Trophoblast cell (in vitro differentiated cells and primary cell): Measurements from ENCODE around the gene CATSPERE.
A peak's percentile ranks its signal among the peaks of the same experiment; 100 is the strongest.
"Not testable (repeated sequence)": the region's sequence is repeated elsewhere in the genome, so short reads cannot be mapped to it uniquely, and the experiment has no call there.

Experiments
- DNase-seq, 2 donors: peaks; one replicate each; pipeline ENCODE4 v3.0.0-alpha.2; 2016
- H2AFZ ChIP-seq: 2 replicates; pipeline ENCODE4 v1.6.1; 2013; ENCODE audit warnings: low read length, moderate library complexity, mild to moderate bottlenecking; ENCODE audit not compliant: insufficient read depth, poor library complexity
- H2AK5ac ChIP-seq: 2 replicates; pipeline ENCODE4 v1.6.1; 2013; ENCODE audit warnings: mild to moderate bottlenecking, low read length
- H2BK120ac ChIP-seq: 2 replicates; pipeline ENCODE4 v1.6.1; 2013; ENCODE audit warnings: low read length, mild to moderate bottlenecking, moderate library complexity; ENCODE audit not compliant: insufficient read depth, poor library complexity
- H2BK12ac ChIP-seq: 2 replicates; pipeline ENCODE4 v1.6.1; 2013; ENCODE audit warnings: mild to moderate bottlenecking, low read length, moderate library complexity
- H2BK5ac ChIP-seq: 2 replicates; pipeline ENCODE4 v1.6.1; 2013; ENCODE audit warnings: low read length, low read depth, moderate library complexity, mild to moderate bottlenecking; ENCODE audit not compliant: poor library complexity
- H3K14ac ChIP-seq: 2 replicates; pipeline ENCODE4 v1.6.1; 2013; ENCODE audit warnings: mild to moderate bottlenecking, low read length
- H3K18ac ChIP-seq: 2 replicates; pipeline ENCODE4 v1.6.1; 2013; ENCODE audit warnings: mild to moderate bottlenecking, low read length
- H3K23ac ChIP-seq: 2 replicates; pipeline ENCODE4 v1.6.1; 2013; ENCODE audit warnings: low read length
- H3K27ac ChIP-seq: 2 replicates; pipeline ENCODE4 v1.5.1; 2013; ENCODE audit warnings: low read depth, mild to moderate bottlenecking, inconsistent platforms, low read length, moderate library complexity
- H3K27me3 ChIP-seq: 2 replicates; pipeline ENCODE4 v1.6.1; 2013; ENCODE audit warnings: inconsistent platforms, mild to moderate bottlenecking, low read length, moderate library complexity; ENCODE audit not compliant: insufficient read depth
- H3K36me3 ChIP-seq, 2 experiments: 1 replicate in 1 of 2; 2 replicates in 1 of 2; pipeline ENCODE4 v1.6.1; 2013; ENCODE audit warnings: low read length in 2 of 2, mild to moderate bottlenecking in 2 of 2, moderate library complexity in 1 of 2; ENCODE audit not compliant: insufficient read depth in 2 of 2, control insufficient read depth in 1 of 2
- H3K4ac ChIP-seq: 2 replicates; pipeline ENCODE4 v1.6.1; 2013; ENCODE audit warnings: low read depth, mild to moderate bottlenecking, low read length, moderate library complexity
- H3K4me1 ChIP-seq, 2 experiments: 1 replicate in 1 of 2; 2 replicates in 1 of 2; pipeline ENCODE4 v1.6.1; 2013; ENCODE audit warnings: low read length in 2 of 2, mild to moderate bottlenecking in 2 of 2, moderate library complexity in 1 of 2; ENCODE audit not compliant: insufficient read depth in 2 of 2, control insufficient read depth in 1 of 2
- H3K4me2 ChIP-seq: 2 replicates; pipeline ENCODE4 v1.6.1; 2013; ENCODE audit warnings: inconsistent platforms, mild to moderate bottlenecking, low read length, moderate library complexity
- H3K4me3 ChIP-seq: 2 replicates; pipeline ENCODE4 v1.5.1; 2013; ENCODE audit warnings: mild to moderate bottlenecking, low read depth, low read length, inconsistent platforms
- H3K79me1 ChIP-seq: one replicate; pipeline ENCODE4 v1.6.1; 2013; ENCODE audit warnings: low read length
- H3K79me2 ChIP-seq: 2 replicates; pipeline ENCODE4 v1.6.1; 2013; ENCODE audit warnings: low read length, mild to moderate bottlenecking; ENCODE audit not compliant: control insufficient read depth, insufficient read depth, poor library complexity
- H3K9ac ChIP-seq: 2 replicates; pipeline ENCODE4 v1.6.1; 2013; ENCODE audit warnings: mild to moderate bottlenecking, low read length
- H3K9me3 ChIP-seq: 2 replicates; pipeline ENCODE4 v1.6.1; 2013; ENCODE audit warnings: low read depth, mild to moderate bottlenecking, control low read depth, inconsistent platforms, low read length; ENCODE audit not compliant: insufficient read depth
- H4K12ac ChIP-seq: 2 replicates; pipeline ENCODE4 v1.6.1; 2013; ENCODE audit warnings: low read depth, mild to moderate bottlenecking, low read length, moderate library complexity
- H4K8ac ChIP-seq: 2 replicates; pipeline ENCODE4 v1.6.1; 2013; ENCODE audit warnings: low read depth, mild to moderate bottlenecking, low read length, moderate library complexity
- H4K91ac ChIP-seq: one replicate; pipeline ENCODE4 v1.6.1; 2013; ENCODE audit warnings: low read depth, mild to moderate bottlenecking, low read length, moderate library complexity
- WGBS: extraction: QIAGEN DNeasy Blood & Tissue Kit; methylation state at CpG from one replicate; pipeline ENCODE4 v1.1.7; 2013; ENCODE audit warnings: missing lambda C conversion rate; ENCODE audit not compliant: insufficient read length, insufficient coverage; ENCODE audit errors: extremely low coverage; 5-methylcytosine and 5-hydroxymethylcytosine counted together

The CATSPERE gene

DNA sequence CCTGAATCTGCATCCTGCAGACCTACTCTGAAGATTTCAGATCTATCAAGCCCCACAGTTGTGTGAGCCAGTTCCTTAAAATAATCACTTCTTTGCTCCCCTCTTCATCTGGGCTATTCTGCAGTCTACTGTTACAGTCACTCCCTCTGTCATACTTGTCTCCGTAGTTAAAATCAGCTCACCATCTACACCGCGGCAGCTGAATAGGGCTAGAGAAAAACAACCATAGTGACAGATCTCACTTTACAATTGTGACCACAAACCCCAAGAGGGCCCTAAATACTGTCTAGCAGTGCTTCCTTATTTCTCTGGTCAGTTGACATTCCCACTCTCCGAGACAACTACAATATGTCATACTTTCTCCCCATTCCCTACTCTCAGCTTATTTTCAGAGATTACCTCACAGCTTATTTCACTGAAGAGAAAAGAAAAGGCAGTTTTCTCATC, 204.7 kb downstream of the CATSPERE start:
- H4K12ac ChIP-seq, result no peak overlapping the region
- no peak overlapping the region for H3K23ac ChIP-seq
- no peak overlapping the region for H3K4ac ChIP-seq
- no peak overlapping the region for H2BK5ac ChIP-seq
- no peaks in the 10 kb centered on the region for H3K79me1 ChIP-seq
- no CpG with 5 or more reads among the region's 4 CpGs for WGBS
- no peak overlapping the region for H3K18ac ChIP-seq
- no peak overlapping the region for H4K91ac ChIP-seq
- H3K27ac ChIP-seq, result no peak overlapping the region
- H3K27me3 ChIP-seq, result no peaks in the 10 kb centered on the region
- no peaks in the 10 kb centered on the region for H3K79me2 ChIP-seq
- H2AK5ac ChIP-seq, result no peak overlapping the region
- no peak overlapping the region for H3K9ac ChIP-seq
- H3K36me3 ChIP-seq, result no peaks in the 10 kb centered on the region
- no peak overlapping the region for H4K8ac ChIP-seq
- H2BK120ac ChIP-seq, result no peak overlapping the region
- no peak overlapping the region for H2BK12ac ChIP-seq
- H3K4me3 ChIP-seq, result no peak overlapping the region
- peak in 1 of 2 donors; percentile 12 for DNase-seq
- H3K4me1 ChIP-seq, result peaks cover 3% of the 10 kb centered on the region in 2 experiments
- no peaks in the 10 kb centered on the region for H3K9me3 ChIP-seq
- no peak overlapping the region for H3K14ac ChIP-seq
- H3K4me2 ChIP-seq, result no peak overlapping the region
- H2AFZ ChIP-seq, result no peak overlapping the region

- not testable (repeated sequence) for H3K27ac ChIP-seq, H3K9ac ChIP-seq, H2BK12ac ChIP-seq, H4K8ac ChIP-seq, H3K4me3 ChIP-seq, H4K12ac ChIP-seq, H3K18ac ChIP-seq, H3K79me2 ChIP-seq, H3K27me3 ChIP-seq, H3K14ac ChIP-seq, H3K36me3 ChIP-seq, H3K4me2 ChIP-seq, H3K4me1 ChIP-seq, H2BK5ac ChIP-seq, H2AFZ ChIP-seq, H3K23ac ChIP-seq, H2AK5ac ChIP-seq, H3K4ac ChIP-seq, H2BK120ac ChIP-seq, H4K91ac ChIP-seq, H3K79me1 ChIP-seq, H3K9me3 ChIP-seq
- DNase-seq, result peak in 1 of 2 donors; percentile 17
- no CpG with 5 or more reads among the region's 6 CpGs for WGBS
Measured at GRCh38 chr1:244666672-244667418, 205.8 kb downstream of the CATSPERE start.

DNA sequence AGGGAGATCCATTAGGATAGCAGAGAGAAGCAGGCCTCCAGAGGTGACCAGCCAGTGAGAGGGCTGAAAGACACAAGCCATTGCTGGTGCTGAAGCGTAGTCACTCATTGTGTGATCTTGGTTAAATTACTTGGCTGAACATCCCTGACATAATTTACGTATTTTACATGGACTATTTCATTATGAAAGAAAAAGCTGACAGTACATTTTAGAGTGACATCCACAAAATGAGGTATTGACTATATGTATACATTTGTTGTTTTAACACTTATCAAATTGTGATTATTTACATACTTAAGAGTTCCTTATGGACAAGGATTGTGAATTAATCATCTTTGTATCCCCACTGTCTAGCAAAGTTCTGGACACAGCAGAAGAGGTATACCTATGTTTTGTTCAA, 206.7 kb downstream of the CATSPERE start:
- Histone ChIP-seq H3K4me1 (peaks cover 3% of the 10 kb centered on the region in 2 experiments), H4K12ac (no peak overlapping the region), H3K18ac (no peak overlapping the region), H3K9ac (no peak overlapping the region), H3K36me3 (peaks cover 0 to 3% of the 10 kb centered on the region in 2 experiments), H3K23ac (no peak overlapping the region), H3K14ac (no peak overlapping the region), H3K79me1 (no peaks in the 10 kb centered on the region), H3K79me2 (no peaks in the 10 kb centered on the region), H3K4me3 (no peak overlapping the region), H2BK120ac (no peak overlapping the region), H3K9me3 (no peaks in the 10 kb centered on the region), H2BK12ac (no peak overlapping the region), H4K91ac (no peak overlapping the region), H2BK5ac (no peak overlapping the region), H2AK5ac (no peak overlapping the region), H3K27me3 (no peaks in the 10 kb centered on the region), H3K4me2 (no peak overlapping the region), H4K8ac (no peak overlapping the region), H3K27ac (no peak overlapping the region), H2AFZ (no peak overlapping the region), H3K4ac (no peak overlapping the region)
- DNase-seq, result no peak
- no CpG with 5 or more reads among the region's 2 CpGs for WGBS

DNA sequence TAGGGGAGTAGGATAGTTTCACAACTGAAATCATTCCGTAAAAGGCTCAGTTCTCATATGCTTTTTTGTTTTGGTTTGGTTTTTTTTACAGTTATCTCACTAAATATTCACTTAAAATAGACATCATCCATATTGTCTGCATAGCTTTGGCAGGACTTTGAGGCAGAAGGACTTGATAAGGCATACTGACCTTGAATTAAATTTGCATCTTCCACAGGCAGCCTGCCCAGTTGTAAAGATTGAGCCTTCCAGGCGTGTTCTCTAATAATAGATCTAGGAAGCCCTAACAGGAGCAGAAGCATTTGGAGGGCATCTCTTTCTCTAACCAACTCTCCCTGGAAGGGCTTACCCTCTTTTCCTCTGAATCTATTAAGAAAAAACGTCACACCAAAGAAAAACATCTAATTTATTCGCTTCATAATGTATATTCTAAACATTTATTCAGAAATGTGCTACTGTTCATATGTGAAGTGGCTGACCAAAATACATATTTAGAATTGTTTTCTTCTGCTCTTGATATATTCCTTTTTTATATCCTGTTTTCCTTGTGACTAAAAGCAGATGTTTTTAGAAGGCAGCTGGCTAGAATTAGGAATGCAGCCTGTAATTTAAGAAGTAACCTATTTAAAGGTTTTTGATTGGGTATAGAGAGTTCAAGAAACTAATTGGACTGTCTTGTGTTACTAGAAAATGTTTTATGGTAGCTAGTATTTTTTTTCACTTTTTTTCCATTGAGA, 212.0 kb downstream of the CATSPERE start:
- Histone ChIP-seq H3K79me1 (no peaks in the 10 kb centered on the region), H2BK5ac (no peak overlapping the region), H3K4me1 (no peaks in the 10 kb centered on the region), H4K12ac (no peak overlapping the region), H3K36me3 (peaks cover 0 to 3% of the 10 kb centered on the region in 2 experiments), H4K91ac (no peak overlapping the region), H3K4ac (no peak overlapping the region), H3K79me2 (no peaks in the 10 kb centered on the region), H4K8ac (no peak overlapping the region), H2BK12ac (no peak overlapping the region), H3K23ac (no peak overlapping the region), H2AK5ac (no peak overlapping the region), H3K9me3 (no peaks in the 10 kb centered on the region), H3K4me3 (no peak overlapping the region), H3K18ac (no peak overlapping the region), H2BK120ac (no peak overlapping the region), H3K27ac (no peak overlapping the region), H3K4me2 (no peak overlapping the region), H2AFZ (no peak overlapping the region), H3K14ac (no peak overlapping the region), H3K27me3 (no peaks in the 10 kb centered on the region), H3K9ac (no peak overlapping the region)
- WGBS, result no CpG with 5 or more reads among the region's 4 CpGs
- DNase-seq, result no peak
